T-helper 2 cell (primary cell): Measurements from ENCODE around the gene NKX2-1.
A peak's percentile ranks its signal among the peaks of the same experiment; 100 is the strongest.
"Not testable (repeated sequence)": the region's sequence is repeated elsewhere in the genome, so short reads cannot be mapped to it uniquely, and the experiment has no call there.

ENCODE experiments used
- DNase-seq, 5 experiments: peaks; one replicate each; pipeline versions ENCODE4 v3.0.0 to v3.0.0-alpha.2; 2012 to 2022

Gene NKX2-1

DNA sequence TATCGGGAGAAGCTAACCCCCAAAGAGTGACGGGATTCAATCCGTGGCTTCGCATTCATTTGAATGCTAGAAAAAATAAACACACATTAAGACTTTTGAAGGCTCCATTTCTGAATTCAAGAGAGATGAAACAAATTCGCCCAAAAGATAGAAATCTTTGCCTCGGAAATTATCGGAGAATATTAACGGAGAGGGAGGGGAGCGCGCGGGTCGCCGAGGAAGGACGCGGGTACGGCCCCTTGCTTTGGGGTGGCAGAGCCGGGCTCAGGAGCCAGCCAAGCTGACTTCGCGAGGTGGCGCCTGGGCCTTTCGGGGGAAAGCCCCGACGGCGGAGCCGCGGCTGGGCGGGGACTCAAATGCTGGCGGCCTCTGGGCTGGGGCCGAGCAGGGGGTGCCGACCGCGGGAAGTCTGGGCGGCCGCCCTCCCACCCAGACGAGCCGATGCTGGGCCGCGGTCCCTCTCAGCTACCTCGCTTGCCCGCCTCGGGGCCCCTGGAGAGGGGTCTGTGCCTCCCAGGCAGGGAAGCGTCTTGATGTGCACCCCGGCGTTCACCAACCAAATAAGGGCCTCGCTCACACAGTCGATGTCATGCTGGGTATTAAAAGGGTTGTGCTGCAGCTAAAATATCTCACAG, 14.7 kb downstream of the NKX2-1 start:
- DNase-seq, result peak in 1 of 5 experiments; percentile 16

DNA sequence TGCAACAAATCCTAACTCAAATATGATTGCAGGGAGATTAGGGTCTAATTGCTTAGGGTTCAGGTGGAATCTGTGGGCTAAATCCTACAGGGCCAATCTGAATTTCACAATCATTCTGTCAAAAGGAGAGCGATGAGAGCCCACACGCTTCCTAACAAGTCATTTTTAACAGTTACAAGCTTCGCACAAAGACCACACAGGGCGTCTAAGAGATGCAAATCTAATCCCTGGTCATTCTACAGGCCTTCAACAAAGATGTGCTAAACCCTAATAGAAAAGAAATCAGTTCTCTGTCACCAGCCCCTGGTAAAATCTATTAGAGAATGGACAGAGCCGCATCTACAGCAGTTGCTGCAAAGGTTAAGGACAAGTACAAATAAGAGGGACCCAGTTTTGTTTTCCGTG, 15.3 kb downstream of the NKX2-1 start:
- DNase-seq, result no peak

DNA sequence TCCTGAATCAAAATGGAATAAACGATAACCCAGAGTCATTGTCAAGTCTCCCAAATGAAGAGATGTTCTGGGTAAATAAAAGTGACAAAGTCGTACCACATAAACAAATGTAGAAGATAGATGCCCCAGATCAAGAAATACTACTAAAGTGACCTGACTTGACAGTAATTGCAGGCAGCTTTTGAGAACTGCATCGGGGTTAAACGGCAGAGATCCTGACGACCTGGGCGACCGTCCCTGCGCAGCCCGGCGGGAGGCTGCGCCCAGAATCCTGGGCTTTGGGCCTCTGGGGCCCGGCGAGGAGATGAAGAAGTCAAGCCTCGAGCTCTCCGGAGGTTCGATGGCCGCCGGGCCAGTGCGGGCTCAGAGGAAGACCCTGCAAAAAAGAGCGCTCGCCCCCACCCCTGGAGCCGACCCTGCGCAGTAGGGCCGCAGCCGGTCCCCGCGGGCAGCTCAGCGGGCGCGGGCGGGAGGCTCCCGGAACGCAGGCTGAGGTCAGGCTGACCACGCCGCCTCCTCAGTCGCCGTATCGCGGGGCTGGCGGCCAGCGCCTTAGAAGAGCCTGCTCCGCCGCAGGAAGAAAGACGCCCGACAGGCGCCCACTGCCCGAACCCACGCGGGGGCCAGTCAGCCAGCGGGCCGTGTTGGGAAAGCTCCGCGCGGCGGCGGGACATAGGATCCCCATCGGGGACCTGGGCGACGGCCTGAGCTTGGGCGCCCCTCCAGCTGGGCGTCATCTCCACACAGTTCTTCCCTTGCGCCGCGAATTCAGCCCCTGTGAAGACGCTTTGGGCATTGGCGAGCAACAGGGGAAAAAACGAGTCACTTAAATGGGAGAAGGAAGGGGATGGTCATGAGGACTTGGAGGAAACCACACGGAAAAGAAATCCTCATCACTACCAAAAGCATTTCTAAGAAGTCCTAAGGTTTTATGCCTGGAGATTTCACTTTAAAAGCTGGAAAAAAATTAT, 16.0 kb downstream of the NKX2-1 start:
- DNase-seq, result no peak

DNA sequence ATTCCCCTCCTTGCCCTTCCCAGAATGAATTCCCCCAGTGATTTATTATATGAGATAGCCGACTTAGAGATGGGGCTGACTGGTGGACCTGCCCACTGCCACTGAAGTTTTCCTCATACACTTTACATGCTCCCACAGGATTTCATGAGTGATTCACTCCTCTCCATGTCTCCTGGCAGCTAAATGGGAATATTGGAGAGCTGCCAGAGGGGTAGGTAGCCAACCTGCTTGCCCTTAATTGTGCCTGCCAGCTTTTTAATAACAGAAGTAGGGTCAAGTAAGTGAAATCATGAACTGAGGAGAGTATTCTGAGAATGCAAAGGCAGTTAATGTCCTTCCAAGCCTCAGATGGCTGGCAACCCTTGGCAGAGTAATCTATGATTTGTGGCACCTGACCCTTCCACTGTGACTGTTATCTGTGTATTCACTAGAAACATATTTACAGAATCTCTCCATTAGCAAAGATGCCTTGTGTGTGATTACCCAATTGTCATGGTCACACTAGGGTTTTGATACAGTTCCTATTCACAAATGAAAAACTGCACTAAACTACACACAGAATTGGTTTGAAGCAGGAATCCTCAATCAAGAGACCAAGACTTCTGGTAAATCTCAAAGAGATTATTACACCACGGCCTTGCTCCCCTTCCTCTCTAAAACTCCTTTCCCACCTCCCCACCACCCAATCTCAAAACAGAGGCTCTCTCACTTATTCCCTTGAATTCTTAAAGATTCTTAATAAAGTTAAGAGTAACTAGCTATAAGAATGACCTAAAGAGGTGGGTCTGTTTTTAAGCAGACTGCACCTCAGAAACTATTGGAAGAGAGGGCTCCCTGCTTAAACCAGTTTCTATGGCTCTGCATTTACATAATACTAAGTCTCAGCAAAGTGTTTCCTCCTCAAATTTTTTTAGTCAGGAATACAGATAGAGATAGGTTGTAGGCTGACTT, 17.2 kb downstream of the NKX2-1 start:
- DNase-seq, result no peak

DNA sequence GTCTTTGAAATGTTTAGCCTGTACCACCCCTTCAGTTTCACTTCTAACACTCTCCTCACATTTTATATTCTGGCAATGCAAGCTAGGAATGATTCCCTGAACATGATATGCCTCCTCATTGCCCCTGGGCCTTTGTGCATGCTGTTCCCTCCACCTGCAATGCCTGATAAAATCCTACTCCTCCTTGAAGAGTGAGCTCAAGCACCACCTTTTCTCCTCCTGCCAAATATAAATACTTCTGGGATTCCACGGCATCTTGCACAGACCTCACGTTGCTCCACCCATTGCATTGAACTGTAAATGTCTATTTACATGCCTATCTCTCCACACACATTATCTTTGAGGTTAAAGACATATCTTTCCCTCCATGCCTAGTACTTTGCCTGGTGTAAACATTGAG, 21.1 kb downstream of the NKX2-1 start:
- DNase-seq, result no peak

DNA sequence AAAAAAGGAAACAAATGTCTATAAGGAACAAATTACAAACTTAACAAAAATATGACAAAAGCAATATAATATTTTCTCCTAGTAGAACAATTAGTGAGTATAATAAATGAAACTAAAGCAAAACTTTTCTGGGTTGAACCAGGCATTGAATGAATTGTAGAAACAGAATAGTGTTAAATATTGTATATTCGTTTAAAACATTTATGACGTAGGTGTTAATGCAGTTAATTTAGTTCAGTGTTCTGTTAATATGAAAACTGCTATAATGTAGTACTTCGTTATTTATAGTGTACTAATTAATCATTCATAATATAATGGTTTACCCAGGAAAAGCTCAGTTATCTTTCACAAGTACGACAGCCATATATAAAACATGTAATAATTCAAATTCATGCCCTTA, 23.7 kb downstream of the NKX2-1 start:
- no peak for DNase-seq

DNA sequence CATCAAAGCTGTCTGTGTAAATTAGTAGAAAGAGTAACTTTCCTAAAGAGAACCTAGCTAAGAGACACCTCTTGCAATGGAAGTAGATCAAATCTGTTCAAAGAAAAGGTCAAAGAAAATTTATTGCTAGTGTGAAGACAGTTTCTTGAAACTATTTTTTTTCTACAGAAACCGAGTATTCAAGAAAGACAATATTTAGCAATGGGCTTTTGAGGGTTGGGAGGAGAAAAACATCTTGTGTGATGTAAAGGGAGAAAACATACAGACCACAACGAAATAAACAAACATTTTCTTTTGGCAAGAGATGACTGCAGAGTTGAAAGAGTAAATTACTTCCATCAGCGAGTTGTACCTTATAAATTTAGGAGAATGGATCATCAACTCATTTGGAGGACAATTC, 24.4 kb downstream of the NKX2-1 start:
- no peak for DNase-seq

DNA sequence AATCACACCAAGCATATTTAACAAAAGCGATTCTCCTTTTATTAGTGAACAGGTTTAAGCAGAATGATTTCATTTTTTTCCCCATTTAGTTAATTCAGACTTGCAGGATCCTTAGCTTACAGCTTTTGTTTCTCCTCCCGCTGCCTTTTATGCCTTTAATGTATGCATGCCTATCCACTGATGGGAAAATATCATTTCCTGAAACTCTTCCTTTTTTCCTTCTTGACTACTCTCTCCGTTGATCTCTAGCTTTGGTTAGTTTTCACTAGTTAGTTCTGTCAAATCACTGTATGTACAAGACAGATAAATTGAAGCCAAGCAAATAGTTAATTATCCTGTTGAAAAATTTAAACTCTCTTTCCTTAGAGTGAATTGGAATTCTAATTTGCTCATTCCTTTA, 26.3 kb downstream of the NKX2-1 start:
- DNase-seq, result no peak

DNA sequence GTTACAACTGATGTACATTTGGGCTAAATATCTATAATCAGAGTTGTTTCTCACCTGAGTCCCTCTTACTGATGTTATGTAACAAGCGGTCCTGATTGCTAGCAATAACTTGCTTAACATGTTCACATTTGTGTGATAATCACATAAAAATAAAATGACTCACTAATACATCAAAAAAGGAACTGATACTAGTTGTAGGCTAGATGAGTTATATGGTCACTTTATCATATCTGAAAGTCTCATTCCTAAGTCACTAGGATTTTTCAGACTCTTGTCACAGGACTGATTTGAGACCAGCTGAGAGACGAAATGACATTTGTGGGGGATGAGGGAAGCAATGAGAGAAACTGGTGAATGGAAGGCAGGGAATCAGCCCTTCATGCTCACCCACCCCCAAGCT, 34.3 kb downstream of the NKX2-1 start:
- no peak for DNase-seq

DNA sequence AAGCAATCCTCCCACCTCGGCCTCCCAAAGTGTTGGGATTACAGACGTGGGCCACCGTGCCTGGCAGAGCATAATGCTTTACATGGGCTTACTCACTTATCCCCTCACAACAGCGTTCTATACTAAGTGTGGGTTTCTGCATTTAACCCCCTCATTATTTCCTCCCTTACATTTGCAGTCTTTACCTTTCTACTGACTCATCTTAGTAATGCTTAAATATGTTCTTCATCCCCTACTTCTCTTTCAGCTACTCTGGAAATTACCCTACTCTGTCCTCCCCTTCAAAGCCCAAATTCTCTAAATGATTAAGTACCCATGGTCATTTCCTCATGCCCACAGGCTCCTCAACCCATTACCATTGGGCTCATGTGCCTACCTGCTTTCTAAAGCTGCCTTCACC, 40.7 kb downstream of the NKX2-1 start:
- no peak for DNase-seq

DNA sequence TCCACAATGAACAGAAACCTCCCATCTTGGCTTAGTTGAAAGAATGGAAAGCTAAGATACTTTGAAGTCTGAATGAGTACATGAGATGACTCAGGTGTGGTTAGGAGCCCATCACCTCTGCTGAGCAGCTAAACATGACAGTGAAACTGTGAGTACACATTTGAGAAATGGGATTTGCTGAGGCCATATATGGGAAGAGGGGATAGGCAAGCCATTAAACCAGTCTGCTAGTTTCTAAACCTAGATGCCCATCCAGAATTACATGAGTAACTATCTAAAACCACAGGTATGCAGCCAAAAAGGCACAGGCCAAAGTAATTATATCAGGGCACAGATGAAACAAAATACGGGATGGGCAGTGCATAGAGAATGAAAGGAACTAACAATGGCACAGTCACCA, 41.2 kb downstream of the NKX2-1 start:
- DNase-seq, result no peak

DNA sequence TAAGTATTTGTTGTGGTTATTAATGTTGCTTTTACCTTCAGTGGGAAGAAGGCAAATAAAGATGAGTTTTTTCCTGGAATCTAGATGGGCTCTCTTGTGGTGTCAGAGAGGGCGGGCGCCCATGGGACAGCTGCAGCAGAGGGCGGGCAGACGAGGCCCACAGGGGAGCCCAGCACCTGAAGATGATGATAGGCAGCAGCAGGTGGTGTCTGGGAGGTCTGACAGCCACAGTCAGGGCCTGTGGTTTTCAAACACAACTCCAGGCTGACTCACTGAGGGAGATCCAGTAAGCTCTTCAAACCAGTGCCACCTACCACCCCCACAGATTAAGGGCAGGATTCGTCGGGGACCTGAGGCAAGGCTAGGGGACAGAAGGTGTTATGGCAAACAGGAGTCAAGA, 42.8 kb downstream of the NKX2-1 start:
- no peak for DNase-seq

DNA sequence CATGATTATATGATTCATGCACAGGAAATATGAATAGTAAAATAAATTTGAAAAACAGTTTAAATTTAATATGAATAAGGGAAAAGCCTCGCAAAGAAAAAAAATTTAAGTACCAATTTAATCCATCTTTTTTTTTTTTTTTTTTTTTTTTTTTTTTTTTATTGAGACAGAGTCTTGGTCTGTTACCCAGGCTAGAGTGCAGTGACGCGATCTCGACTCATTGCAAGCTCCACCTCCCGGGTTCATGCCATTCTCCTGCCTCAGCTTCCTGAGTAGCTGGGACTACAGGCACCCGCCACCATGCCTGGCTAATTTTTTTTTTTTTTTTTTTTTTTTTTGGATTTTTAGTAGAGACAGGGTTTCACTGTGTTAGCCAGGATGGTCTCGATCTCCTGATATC, 44.0 kb downstream of the NKX2-1 start:
- not testable (repeated sequence) for DNase-seq

DNA sequence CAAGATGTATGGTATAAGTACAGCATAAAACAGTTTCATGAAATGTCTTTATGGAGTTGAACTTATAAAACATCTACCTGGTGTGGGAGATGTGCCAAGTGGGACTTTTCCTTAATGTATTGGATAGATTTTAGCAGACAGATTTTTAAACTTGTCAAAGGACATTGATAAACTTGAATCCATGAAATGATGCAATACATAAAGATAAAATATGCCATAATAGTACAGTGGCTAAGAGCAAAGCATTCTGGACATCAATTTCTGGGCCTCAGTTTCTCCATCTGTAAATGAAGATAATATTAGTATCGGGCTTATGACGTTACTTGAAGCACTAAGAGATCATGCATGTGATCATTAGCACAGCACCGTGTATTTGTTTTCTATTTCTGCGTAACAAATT, 45.4 kb downstream of the NKX2-1 start:
- DNase-seq, result no peak

DNA sequence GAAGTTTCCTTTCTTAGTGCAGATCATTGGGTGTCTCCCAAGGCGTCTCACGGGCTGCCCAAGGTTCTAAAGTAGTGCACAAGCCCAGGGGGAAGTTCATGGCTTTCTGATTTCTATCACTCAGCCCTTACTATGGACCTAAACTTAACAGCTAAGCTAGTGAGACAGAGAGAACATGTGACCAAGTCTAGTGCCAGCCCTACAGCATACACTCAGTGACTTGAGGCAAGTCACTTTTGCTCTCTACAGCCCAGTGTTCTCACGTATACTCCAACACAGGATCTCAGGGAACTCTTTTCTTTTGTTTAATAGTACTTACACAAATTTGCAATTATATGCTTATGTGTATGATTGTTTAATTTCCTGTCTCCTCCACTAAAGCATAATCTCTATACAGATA, 48.6 kb downstream of the NKX2-1 start:
- no peak for DNase-seq

DNA sequence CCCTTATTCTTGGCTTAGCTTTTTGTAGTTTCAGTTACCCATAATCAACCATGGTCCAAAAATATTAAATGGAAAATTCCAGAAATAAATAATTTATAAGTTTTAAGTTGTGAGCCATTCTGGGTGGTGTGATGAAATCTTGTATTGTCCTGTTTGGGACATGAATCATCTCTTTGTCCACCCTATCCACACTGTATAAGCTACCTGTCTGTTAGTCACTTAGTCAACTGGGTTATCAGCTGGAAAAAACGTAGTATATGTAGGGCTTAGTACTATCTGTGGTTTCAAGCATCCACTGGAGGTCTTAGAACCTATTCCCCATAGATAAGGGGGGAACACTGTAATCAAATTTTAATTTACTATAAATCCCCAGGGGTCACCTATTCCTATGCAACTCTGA, 52.7 kb downstream of the NKX2-1 start:
- DNase-seq, result no peak
